GM12891 (cell line): Measurements from ENCODE around the gene DYNC1I1.

Experiments used
- PAX5 ChIP-seq: IDR thresholded peaks from 2 replicates; pipeline ENCODE4 v1.6.1; 2011; ENCODE audit warnings: low read length, moderate library complexity, mild to moderate bottlenecking; ENCODE audit not compliant: insufficient read depth, severe bottlenecking
- POLR2A ChIP-seq: IDR thresholded peaks from 2 replicates; pipeline ENCODE4 v1.6.1; 2011; ENCODE audit warnings: low read depth, low read length, control low read depth
- POLR2AphosphoS5 ChIP-seq: IDR thresholded peaks from 2 replicates; pipeline ENCODE4 v1.6.1; 2011; ENCODE audit warnings: low read depth, low read length, control low read depth
- SPI1 ChIP-seq: IDR thresholded peaks from 2 replicates; pipeline ENCODE4 v1.6.1; 2011; ENCODE audit warnings: low read depth, low read length, control low read depth
- TAF1 ChIP-seq: IDR thresholded peaks from 2 replicates; pipeline ENCODE4 v1.6.1; 2011; ENCODE audit warnings: low read depth, low read length, control low read depth

DNA sequence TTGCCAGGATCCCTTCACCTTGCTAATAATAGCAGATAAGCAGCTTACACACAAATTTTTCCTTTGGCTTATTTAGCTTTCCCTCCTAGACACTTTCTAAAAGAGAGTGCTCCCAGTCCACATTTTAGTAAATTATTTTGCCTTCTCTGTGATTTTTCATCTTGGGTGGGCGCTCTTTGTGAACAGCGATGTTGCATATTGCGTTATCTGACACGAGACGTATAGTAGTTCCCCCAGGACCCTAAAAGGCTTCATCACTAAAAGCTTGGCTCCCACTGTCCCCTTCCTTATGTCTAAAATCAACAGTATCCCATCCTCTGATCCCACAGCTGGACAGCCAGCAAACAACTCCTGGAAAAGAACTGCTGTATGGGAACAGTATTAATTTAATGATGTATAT, 232.9 kb downstream of the DYNC1I1 start:
- no peak for TF ChIP-seq POLR2A
- no peak for TF ChIP-seq POLR2AphosphoS5
- no peak for TF ChIP-seq TAF1
- TF ChIP-seq PAX5: no peak
- TF ChIP-seq SPI1: no peak
